NCI-H460 (cell line): Measurements from ENCODE around the gene INPP5A. TPM values are rescaled to one million over a fixed set of nuclear protein-coding genes. Genes with fewer than 3 reads are reported as not detected.
A peak's percentile ranks its signal among the peaks of the same experiment; 100 is the strongest.

Experiments used
- DNase-seq: peaks from one replicate; pipeline ENCODE4 v3.0.0-alpha.2; 2016; ENCODE audit warnings: low read depth; ENCODE audit errors: extremely low read depth
- total RNA-seq: library from RNA; depleted of rRNA; stranded (reverse); fragments of >200 nt; shearing (Covaris generic); gene quantifications from 2 replicates; pipeline ENCODE4 v1.2.3, GENCODE V29; 2014

The INPP5A gene
- total RNA-seq, 1 experiment from 2014 or later, result 13.1 TPM

DNA sequence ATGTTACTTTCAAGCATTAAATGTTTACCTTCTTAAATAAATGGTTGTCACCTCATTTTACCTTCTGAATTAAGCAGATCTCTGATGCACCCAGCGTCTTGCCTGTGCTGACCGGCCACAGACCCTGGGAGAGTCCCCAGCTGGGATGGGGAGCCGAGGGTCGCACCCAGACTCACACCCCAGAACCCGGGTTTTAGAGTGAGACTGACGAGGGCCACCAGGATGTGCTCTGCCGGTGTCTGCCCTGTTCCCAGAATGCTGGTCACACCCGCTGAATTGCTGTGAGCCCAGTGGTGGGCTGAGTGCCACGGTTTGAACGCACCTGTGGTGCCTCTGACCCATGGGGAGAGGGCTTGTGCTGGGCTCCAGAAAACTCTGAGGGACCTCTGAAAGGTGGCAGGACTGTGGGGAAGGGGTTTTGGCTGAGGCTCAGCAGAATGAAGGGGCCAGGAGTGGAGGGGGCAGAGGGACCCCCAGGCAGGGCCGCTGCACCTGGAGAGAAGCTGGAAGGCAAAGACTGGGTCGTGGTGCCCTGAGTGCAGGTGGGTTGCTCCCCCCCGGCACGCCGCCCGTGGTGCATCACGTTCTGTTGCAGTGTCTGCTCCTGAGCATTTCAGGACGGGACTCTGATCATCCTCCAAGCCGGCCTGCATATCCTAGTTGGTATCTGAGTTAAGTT, 39.2 kb downstream of the INPP5A start:
- DNase-seq, result no peak

DNA sequence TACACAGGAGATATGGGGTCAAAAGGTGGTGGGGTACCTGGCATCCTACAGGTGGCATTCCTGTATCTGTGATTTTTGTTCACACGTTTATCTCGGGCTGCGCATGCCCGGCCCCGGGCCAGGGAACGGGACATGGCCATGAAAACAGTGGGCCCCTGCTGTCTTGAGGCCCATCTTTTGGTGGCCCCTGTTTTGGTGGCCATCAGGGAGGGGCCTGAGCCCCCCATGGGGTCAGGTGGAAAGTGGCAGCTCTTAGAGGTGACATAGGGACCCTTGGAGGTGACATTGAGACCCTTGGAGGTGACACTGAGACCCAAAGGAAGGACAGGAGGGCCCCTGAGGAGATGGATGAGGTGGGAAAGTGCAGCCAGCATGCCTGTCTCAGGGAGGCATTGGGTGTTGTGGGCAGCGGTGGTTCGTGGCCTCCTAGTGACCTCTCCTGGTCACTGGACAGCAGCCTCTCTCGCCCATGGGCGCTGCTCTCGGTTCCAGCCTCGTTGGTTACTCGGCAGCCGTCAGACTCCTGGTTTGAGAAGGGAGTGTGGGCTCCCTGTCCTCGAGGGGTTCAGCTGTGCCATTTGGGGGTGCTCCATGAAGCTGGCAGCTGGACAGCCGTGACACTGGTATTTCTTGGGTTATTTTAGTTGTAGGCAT, 39.9 kb downstream of the INPP5A start:
- DNase-seq, result peak; percentile 60

GRCh38 chr10:132578287-132578951, 40.8 kb downstream of the INPP5A start:
- no peak for DNase-seq

DNA sequence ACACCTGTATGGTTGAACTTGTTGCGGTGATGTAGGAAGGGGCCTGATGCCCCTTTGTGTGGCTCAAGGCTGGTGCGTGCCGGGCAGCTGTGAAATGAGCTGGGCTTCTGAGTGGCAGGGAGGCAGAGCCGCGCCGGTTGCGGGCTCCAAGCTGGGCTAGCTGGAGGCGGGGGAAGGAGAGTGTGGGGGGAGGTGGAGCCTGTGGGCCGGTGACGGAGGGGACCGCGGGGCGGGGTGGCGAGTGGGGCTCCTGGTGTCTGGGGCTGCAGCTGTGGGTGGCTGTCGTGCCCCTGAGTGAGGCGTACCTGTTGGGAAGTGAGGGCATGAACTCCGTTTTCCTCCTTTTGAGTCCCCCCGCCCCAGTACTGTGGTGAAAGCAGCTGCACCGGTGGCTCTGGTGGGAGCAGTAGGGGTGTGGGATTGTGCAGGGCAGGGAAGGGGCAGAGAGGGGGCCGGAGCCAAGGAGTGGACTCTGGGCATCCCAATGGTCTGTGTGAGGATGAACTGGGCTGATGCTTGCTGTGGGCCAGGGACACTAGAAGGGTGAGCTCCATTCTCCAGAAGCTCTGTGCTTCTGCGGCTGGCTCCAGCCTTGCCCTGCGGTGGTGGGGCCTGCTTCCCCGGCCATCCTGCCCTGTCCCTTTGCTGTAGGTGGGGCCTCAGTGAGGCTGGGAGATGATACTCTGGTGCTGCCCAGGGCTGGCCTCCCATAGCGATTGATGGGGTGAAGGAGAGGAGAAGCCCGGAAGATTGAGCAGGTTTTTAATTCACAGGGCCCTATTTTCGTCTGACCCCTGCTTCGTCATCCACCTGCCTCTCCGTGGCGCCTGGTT, 41.7 kb downstream of the INPP5A start:
- no peak for DNase-seq

DNA sequence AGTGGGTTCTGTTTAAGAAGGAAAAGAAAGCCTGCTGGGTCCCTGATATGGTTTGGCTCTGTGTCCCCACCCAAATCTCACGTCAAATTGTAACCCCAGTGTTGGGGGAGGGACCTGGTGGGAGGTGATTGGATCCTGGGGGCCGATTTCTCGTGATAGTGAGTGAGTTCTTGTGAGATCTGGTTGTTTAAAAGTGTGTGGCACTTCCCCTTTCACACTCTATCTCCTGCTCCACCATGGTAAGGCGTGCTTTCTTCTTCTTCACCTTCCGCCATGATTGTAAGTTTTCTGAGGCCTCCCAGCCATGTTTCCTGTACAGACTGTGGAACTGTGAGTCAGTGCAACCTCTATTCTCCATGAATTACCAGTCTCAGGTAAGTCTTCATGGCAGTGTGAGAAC, 42.6 kb downstream of the INPP5A start:
- no peak for DNase-seq

GRCh38 chr10:132580617-132581016, 43.0 kb downstream of the INPP5A start:
- no peak for DNase-seq

GRCh38 chr10:132582137-132582536, 44.5 kb downstream of the INPP5A start:
- no peak for DNase-seq

DNA sequence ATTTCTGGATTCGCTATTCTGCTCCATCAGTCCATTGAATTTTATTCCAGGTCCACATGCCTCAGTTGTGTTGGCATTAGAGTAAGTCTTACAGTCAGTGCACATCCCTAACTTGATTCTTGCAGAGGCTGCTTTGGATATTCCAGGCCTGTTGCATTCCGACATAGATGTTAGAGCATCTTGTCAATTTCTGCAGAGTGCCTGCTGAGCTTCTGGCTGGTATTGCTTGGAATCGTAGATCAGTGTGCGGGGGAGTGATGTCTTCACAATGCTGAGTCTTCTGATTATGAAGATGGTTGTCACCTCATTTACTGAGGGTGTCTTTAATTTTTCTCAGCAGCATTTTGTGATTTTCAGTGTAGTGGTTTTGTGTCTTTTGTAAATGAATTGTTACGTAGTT, 45.2 kb downstream of the INPP5A start:
- no peak for DNase-seq

DNA sequence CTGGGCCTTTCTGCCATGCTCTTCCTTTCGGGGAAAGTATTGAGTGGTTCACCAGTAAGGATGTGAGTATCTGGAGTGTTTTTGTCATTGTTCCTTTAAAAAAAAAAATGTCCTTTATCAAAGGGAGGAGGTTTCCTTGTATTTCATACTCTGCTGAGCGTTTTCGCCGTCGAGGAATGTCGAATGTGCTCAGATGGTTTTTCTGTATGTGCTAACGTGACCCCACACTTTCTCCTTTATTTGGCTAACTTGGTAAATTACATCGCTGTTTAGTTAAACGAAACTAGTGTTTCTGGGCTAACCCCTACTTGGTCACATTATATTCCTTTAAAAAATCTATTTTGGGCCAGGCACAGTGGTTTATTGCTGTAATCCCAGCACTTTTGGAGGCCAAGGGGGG, 45.9 kb downstream of the INPP5A start:
- DNase-seq, result no peak

- DNase-seq, result no peak
Measured at GRCh38 chr10:132584081-132584480, 46.5 kb downstream of the INPP5A start.

GRCh38 chr10:132585732-132586722, 48.4 kb downstream of the INPP5A start:
- DNase-seq, result no peak

GRCh38 chr10:132586739-132587138, 49.2 kb downstream of the INPP5A start:
- DNase-seq, result no peak

DNA sequence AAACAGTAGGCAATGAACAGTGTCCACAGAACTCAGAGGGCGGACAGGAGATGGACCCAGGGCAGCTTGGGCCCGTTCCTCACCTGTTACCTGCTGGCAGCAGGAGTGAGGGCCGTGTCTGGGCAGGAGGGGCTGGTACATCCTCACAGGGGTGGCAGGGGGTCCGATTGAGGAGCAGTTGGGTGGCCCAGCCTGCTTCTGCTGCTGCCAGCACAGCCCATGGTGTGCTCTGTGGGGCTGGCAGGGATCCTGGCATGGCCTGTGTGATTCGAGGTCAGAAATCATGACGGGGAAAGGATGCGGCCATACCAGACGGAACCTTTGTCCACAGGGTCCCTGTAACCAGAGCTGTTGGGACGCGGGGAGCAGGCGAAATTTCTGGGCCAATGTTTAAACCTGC, 49.6 kb downstream of the INPP5A start:
- DNase-seq, result no peak

DNA sequence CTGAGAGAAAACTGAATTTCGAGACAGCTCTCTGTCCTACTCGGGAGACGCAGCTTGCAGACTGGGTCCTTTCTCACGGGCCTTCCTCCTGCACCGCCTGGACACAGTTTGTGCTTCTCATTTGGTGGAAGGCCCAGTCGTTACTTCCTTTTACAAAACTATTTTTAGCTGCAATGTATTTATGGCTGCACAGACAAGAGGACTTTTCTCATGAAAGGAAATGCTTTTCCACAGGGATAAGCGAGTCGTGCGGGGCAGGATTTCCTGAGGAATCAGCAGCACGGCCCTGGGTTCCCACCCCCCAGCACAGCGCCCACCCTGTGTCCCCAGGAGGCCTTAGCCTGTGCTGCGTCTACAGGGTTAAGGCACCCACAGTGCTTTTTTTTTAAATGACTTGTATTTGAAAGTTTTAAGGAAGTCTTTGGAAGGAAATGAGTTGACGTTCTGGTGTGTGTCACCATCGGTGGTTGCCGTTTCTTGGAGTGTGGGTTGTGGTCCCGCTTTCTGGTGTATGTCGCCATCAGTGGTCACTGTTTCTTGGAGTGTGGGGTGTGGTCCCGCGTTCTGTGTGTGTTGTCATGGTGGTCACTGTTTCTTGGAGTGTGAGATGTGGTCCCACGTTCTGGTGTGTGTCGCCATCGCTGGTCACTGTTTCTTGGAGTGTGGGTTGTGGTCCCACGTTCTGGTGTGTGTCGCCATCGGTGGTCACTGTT, 50.9 kb downstream of the INPP5A start:
- DNase-seq, result no peak

GRCh38 chr10:132589015-132589414, 51.4 kb downstream of the INPP5A start:
- DNase-seq, result no peak

- DNase-seq, result no peak
Measured at GRCh38 chr10:132589681-132590080, 52.1 kb downstream of the INPP5A start.

DNA sequence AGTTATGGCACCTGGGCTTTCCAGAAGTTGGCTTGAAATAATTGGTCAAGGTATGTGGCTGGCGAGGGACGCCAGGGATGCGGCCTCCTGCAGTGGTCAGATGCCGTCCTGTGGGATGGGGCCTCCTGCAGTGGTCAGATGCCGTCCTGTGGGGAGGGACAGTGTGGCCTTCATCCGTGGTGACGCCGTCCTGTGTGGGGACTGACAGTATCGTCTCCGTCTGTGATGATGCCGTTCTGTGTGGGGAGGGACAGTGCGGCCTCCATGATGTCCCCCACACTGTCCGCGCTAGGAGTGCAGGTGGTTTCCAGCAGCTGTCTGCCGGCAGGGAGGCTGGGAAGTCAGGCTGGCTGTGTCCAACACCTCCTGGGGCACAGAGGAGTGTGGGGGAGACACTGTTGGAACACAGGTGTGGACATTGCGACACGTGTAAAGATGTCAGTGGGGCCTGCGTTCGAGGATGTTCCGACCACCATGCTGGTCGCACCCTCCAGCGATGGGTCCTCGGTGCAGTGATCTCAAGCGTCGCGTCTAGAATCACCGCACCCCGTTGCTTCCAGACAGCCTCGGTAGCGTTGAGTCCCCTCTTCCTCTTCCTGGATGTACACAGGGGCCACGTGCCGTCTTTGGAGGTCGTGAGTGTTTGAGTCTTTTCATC, 52.6 kb downstream of the INPP5A start:
- no peak for DNase-seq

- DNase-seq, result no peak
Measured at GRCh38 chr10:132590752-132591121, 53.1 kb downstream of the INPP5A start.
